GM12873 (cell line): ENCODE results near the gene EDN2.

ENCODE experiments used
- CTCF ChIP-seq: IDR thresholded peaks from 2 replicates; pipeline ENCODE4 v1.5.1; 2012; ENCODE audit warnings: low read depth, mild to moderate bottlenecking, moderate library complexity, low read length, control low read depth; ENCODE audit not compliant: insufficient read depth; ENCODE audit errors: missing control alignments

Gene EDN2

GRCh38 chr1:41528726-41529605 is 44.5 kb upstream of the EDN2 start:
- no peak for TF ChIP-seq CTCF

GRCh38 chr1:41528106-41528505 is 43.6 kb upstream of the EDN2 start:
- TF ChIP-seq CTCF, result no peak

GRCh38 chr1:41526956-41527561 is 42.6 kb upstream of the EDN2 start:
- TF ChIP-seq CTCF, result no peak

GRCh38 chr1:41525891-41526587 is 41.6 kb upstream of the EDN2 start:
- no peak for TF ChIP-seq CTCF

- TF ChIP-seq CTCF, result no peak
These were observed 40.5 kb upstream of the EDN2 start for GRCh38 chr1:41524676-41525675.

DNA sequence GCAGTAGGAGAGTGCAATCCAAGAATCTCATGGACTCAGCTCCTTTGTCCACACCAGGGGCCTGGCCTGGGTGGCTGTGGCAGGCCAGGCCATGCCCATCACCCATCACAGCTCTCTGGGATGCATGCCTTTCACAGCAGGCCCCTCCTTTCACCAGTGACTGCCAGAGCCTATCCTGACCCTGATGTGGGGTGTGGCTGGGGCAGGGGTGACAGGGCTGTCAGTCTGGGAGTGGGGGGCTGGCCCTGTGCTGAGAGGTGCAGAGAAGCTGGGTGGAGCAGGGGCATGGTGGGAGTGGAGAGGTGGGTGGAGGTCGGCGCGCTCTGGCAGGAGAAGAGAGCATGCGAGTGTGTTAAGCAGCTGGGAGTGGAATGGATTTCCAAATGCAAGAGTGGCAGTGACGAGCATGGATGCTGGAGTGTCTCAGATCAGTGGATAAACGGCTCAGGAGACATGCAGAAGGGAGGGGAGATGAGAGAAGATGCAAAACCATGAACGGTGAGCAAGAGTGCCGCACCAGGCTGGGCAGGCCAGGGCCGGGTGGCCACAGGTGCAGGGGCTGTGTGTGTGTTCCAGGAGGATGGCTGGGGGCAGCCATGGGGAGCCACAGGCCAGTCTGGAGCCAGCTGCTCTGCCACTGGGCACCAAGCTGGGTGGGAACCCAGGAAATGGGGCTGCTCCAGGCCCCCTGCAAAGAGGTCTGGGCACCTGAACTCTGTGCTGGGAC is 39.6 kb upstream of the EDN2 start:
- TF ChIP-seq CTCF, result no peak
